Endodermal cell (in vitro differentiated cells): Measurements from ENCODE around the gene COMP. TPM values are rescaled to one million over a fixed set of nuclear protein-coding genes. Genes with fewer than 3 reads are reported as not detected.

Experiments
- DNase-seq: peaks from one replicate; pipeline ENCODE4 v3.0.0-alpha.2; 2017
- H3K27ac ChIP-seq: 2 replicates; pipeline ENCODE4 v1.5.1; 2013; ENCODE audit warnings: mild to moderate bottlenecking, low read depth, low read length, moderate library complexity
- H3K27me3 ChIP-seq: 2 replicates; pipeline ENCODE4 v1.6.1; 2013; ENCODE audit warnings: mild to moderate bottlenecking, low read length, moderate library complexity; ENCODE audit not compliant: insufficient read depth, control insufficient read depth, poor library complexity, severe bottlenecking
- H3K36me3 ChIP-seq: 2 replicates; pipeline ENCODE4 v1.7.0; 2013; ENCODE audit warnings: mild to moderate bottlenecking, low read length, moderate library complexity; ENCODE audit not compliant: control insufficient read depth, insufficient read depth
- H3K4me1 ChIP-seq: one replicate; pipeline ENCODE4 v1.7.0; 2013; ENCODE audit warnings: low read length; ENCODE audit not compliant: control insufficient read depth, insufficient read depth
- H3K4me3 ChIP-seq: 2 replicates; pipeline ENCODE4 v1.5.1; 2013; ENCODE audit warnings: mild to moderate bottlenecking, low read length, moderate library complexity
- H3K9ac ChIP-seq: 2 replicates; pipeline ENCODE4 v1.6.1; 2013; ENCODE audit warnings: mild to moderate bottlenecking, low read length, moderate library complexity; ENCODE audit not compliant: poor library complexity, severe bottlenecking; ENCODE audit errors: extremely low read depth
- H3K9me3 ChIP-seq: 2 replicates; pipeline ENCODE4 v1.6.1; 2013; ENCODE audit warnings: mild to moderate bottlenecking, low read length, moderate library complexity; ENCODE audit not compliant: control insufficient read depth
- H3K27ac Mint-ChIP-seq: 2 replicates; pipeline ENCODE4 v1.8.0; 2020; ENCODE audit warnings: mixed read lengths
- H3K27me3 Mint-ChIP-seq: 2 replicates; pipeline ENCODE4 v1.8.0; 2021; ENCODE audit warnings: mild to moderate bottlenecking, mixed read lengths; ENCODE audit not compliant: insufficient read depth
- H3K36me3 Mint-ChIP-seq: 2 replicates; pipeline ENCODE4 v1.8.0; 2020; ENCODE audit warnings: low read depth, mixed read lengths
- H3K4me1 Mint-ChIP-seq: 2 replicates; pipeline ENCODE4 v1.8.0; 2020; ENCODE audit warnings: mixed read lengths
- H3K4me3 Mint-ChIP-seq: 2 replicates; pipeline ENCODE4 v1.8.0; 2020; ENCODE audit warnings: mild to moderate bottlenecking, moderate library complexity, mixed read lengths
- H3K9me3 Mint-ChIP-seq: 2 replicates; pipeline ENCODE4 v1.8.0; 2020; ENCODE audit warnings: mild to moderate bottlenecking, mixed read lengths
- WGBS, 2 experiments: methylation state at CpG; one replicate each; pipeline versions ENCODE4 v1.1.5 to v1.1.7; 2013; ENCODE audit warnings: missing lambda C conversion rate in 2 of 2, mixed read lengths in 1 of 2; ENCODE audit not compliant: insufficient coverage in 1 of 2, insufficient read length in 1 of 2; 5-methylcytosine and 5-hydroxymethylcytosine counted together
- total RNA-seq, 2 donors: library from RNA; stranded (reverse); fragmentation: NEBNext Ultra II Directional in 1 of 2; extraction: Animal tissue kit (Norgen Biotek cat#: 25700) in 1 of 2; gene quantifications; 2 replicates in 1 of 2; 3 replicates in 1 of 2; pipeline ENCODE4 v1.2.1, GENCODE V29; 2021
- TF ChIP-seq, protein P1 (sequence below): fragments of 200-600 bp; sonication (generic); conservative IDR thresholded peaks from 2 replicates; pipeline ENCODE4 v1.5.0; 2021; ENCODE audit warnings: antibody characterized with exemption, mild to moderate bottlenecking

COMP gene
- total RNA-seq, 2 donors from 2014 or later = not detected

DNA sequence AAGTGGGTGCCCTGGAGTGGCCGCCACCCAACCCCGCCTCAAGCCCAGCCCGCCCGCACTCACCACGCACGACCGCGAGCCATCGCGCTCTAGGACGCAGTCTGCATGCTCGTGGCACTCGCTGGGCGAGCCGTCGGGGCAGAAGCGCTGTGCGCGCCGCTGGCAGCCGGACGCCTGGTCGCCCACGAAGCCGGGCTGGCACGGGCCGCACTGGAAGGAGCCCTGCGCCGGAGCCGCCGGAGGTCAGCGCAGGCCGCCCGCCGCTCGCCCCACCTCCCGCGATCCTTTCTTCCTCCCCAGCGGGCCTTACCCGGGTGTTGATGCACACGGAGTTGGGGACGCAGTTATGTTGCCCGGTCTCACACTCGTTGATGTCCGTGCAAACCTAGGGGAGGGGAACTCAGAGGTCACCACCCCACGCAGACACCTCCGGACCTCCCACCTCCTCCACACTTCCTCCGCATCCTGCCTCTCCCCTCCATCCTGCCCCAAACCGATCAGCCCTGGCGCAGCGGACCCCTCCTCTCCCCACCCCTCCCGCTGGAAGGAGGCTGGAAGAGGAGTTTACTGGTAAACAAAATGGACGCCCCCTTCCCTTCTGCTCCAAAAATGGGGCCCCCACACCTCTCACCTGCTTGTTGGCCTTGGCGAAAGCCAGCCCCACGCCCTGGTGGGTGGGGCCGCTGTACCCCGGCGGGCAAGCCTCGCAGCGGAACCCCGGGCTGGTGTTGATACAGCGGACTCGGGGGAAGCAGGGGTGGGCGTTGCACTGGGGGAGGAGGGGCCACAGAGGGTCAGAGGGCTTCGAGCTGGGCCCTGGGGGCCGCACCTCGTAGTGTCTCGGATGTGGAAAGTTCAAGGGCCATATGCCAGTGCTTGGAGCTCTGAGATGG lies 2.3 kb downstream of the COMP start:
- H3K27ac ChIP-seq = no peak overlapping the region
- H3K4me1 ChIP-seq = no peaks in the 10 kb centered on the region
- no peak overlapping the region for H3K4me3 ChIP-seq
- peak; percentile 71 for DNase-seq
- 6 to 9% methylated on average over 7 to 68 of the region's 68 CpGs for WGBS, 2 experiments
- no peak overlapping the region for H3K27ac Mint-ChIP-seq
- H3K36me3 Mint-ChIP-seq = no peaks in the 10 kb centered on the region
- H3K4me1 Mint-ChIP-seq = peaks cover 6% of the 10 kb centered on the region
- peaks cover 4% of the 10 kb centered on the region for H3K9me3 Mint-ChIP-seq
- no peak overlapping the region for H3K9ac ChIP-seq
- H3K27me3 ChIP-seq = peaks cover 100% of the 10 kb centered on the region
- peaks cover 100% of the 10 kb centered on the region for H3K27me3 Mint-ChIP-seq
- no peaks in the 10 kb centered on the region for H3K36me3 ChIP-seq
- no peaks in the 10 kb centered on the region for H3K9me3 ChIP-seq
- peak overlapping the region; percentile 44 for H3K4me3 Mint-ChIP-seq
- TF ChIP-seq, protein P1, sequence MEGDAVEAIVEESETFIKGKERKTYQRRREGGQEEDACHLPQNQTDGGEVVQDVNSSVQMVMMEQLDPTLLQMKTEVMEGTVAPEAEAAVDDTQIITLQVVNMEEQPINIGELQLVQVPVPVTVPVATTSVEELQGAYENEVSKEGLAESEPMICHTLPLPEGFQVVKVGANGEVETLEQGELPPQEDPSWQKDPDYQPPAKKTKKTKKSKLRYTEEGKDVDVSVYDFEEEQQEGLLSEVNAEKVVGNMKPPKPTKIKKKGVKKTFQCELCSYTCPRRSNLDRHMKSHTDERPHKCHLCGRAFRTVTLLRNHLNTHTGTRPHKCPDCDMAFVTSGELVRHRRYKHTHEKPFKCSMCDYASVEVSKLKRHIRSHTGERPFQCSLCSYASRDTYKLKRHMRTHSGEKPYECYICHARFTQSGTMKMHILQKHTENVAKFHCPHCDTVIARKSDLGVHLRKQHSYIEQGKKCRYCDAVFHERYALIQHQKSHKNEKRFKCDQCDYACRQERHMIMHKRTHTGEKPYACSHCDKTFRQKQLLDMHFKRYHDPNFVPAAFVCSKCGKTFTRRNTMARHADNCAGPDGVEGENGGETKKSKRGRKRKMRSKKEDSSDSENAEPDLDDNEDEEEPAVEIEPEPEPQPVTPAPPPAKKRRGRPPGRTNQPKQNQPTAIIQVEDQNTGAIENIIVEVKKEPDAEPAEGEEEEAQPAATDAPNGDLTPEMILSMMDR = no peak

DNA sequence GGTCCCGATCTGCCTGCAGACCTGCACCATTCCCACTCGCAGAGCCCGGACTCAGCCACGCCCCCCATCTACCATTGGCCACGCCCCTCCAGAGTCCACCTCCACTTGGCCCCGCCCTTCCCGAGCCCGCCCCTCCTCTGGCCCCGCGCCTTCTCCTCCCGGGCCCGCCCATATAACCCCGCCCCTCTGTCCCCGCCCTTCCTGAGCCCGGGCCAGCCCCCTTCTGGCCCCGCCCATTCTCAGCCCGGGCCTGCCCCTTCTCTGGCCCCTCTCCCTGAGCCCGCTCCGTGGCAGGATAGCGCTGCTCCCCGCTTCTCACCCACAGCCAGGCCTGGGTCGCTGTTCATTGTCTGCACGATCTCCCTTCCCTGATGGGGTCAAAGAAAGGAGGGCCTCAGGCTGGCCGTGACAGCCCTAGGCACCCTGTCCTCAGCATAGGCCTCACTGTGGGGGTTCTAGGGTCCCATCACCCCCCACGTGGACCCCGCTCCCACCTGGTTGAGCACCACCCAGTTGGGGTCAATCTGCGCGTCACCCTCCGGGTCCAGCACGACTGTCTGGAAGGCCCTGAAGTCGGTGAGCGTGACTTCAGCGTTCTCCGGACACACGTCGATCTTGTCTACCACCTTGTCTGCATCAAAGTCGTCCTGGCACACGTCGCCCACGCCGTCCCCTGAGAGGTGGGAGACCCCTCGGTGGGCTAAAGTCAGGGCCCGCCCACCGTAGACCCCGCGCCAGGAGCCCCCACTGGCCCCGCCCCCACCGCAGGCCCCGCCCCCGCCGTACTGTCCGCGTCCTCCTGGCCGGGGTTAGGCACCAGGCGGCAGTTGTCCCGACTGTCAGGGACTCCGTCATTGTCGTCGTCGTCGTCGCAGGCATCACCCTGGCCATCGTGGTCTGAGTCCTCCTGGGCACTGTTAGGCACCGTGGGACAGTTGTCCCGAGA lies 5.7 kb downstream of the COMP start:
- no peak overlapping the region for H3K9ac ChIP-seq
- no peaks in the 10 kb centered on the region for H3K36me3 ChIP-seq
- Mint-ChIP-seq H3K4me1 (peaks cover 6% of the 10 kb centered on the region), H3K9me3 (peaks cover 4% of the 10 kb centered on the region), H3K27me3 (peaks cover 92% of the 10 kb centered on the region), H3K36me3 (no peaks in the 10 kb centered on the region), H3K27ac (no peak overlapping the region), H3K4me3 (no peak overlapping the region)
- WGBS, 2 experiments = 17 to 22% methylated on average over 28 to 65 of the region's 65 CpGs
- peak; percentile 99 for DNase-seq
- H3K27ac ChIP-seq = no peak overlapping the region
- TF ChIP-seq, protein P1 = no peak
- H3K4me1 ChIP-seq = no peaks in the 10 kb centered on the region
- H3K9me3 ChIP-seq = no peaks in the 10 kb centered on the region
- peaks cover 100% of the 10 kb centered on the region for H3K27me3 ChIP-seq
- H3K4me3 ChIP-seq = no peak overlapping the region

DNA sequence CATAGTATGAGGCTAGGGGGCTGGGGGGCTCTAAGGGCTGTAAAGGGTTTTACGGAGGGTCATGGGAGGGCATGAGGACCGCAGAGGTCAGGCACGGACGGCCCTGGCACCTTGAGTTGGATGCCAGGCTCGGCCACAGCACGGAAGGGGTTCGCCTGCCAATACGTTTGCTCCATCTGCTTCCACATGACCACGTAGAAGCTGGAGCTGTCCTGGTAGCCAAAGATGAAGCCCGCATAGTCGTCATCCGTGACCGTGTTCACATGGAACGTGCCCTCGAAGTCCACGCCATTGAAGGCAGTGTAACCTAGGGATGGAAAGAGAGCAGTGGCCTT lies 6.4 kb downstream of the COMP start:
- H3K4me1 Mint-ChIP-seq = peaks cover 2% of the 10 kb centered on the region
- Histone ChIP-seq H3K4me3 (no peak overlapping the region), H3K9ac (no peak overlapping the region), H3K36me3 (no peaks in the 10 kb centered on the region), H3K27ac (no peak overlapping the region), H3K4me1 (no peaks in the 10 kb centered on the region), H3K27me3 (peaks cover 100% of the 10 kb centered on the region), H3K9me3 (no peaks in the 10 kb centered on the region)
- H3K27ac Mint-ChIP-seq = no peak overlapping the region
- H3K9me3 Mint-ChIP-seq = peaks cover 4% of the 10 kb centered on the region
- TF ChIP-seq, protein P1 = no peak
- peaks cover 88% of the 10 kb centered on the region for H3K27me3 Mint-ChIP-seq
- no peaks in the 10 kb centered on the region for H3K36me3 Mint-ChIP-seq
- DNase-seq = no peak
- H3K4me3 Mint-ChIP-seq = no peak overlapping the region
- 80 to 82% methylated on average over 16 of the region's 16 CpGs for WGBS, 2 experiments
